Immature natural killer cell (primary cell): ENCODE measurements around the gene ELF2. TPM values are rescaled to one million over a fixed set of nuclear protein-coding genes. Genes with fewer than 3 reads are reported as not detected.
A peak's percentile ranks its signal among the peaks of the same experiment; 100 is the strongest.
"Not testable (repeated sequence)": the region's sequence is repeated elsewhere in the genome, so short reads cannot be mapped to it uniquely, and the experiment has no call there.

Experiments
- DNase-seq, 3 donors: peaks; one replicate each; pipeline ENCODE4 v3.0.0; 2022; ENCODE audit warnings: mixed read lengths in 1 of 3
- H3K27ac Mint-ChIP-seq, 6 donors: one replicate each; pipeline ENCODE4 v1.8.0; 2020; ENCODE audit warnings: mixed read lengths in 6 of 6, mild to moderate bottlenecking in 5 of 6, inconsistent platforms in 4 of 6, moderate library complexity in 3 of 6
- H3K27me3 Mint-ChIP-seq, 3 donors: one replicate each; pipeline ENCODE4 v1.8.0; 2020 to 2021; ENCODE audit warnings: low read depth in 3 of 3, mild to moderate bottlenecking in 3 of 3, mixed read lengths in 3 of 3, moderate library complexity in 3 of 3, inconsistent platforms in 1 of 3
- H3K36me3 Mint-ChIP-seq, 3 donors: one replicate each; pipeline ENCODE4 v1.8.0; 2020; ENCODE audit warnings: mixed read lengths in 3 of 3, inconsistent platforms in 2 of 3, mild to moderate bottlenecking in 2 of 3
- H3K4me1 Mint-ChIP-seq, 2 donors: one replicate each; pipeline ENCODE4 v1.8.0; 2020; ENCODE audit warnings: inconsistent platforms in 2 of 2, mild to moderate bottlenecking in 2 of 2, mixed read lengths in 2 of 2, moderate library complexity in 1 of 2
- H3K4me3 Mint-ChIP-seq, 5 donors: one replicate each; pipeline ENCODE4 v1.8.0; 2020; ENCODE audit warnings: mild to moderate bottlenecking in 5 of 5, mixed read lengths in 5 of 5, inconsistent platforms in 3 of 5, moderate library complexity in 3 of 5
- H3K9me3 Mint-ChIP-seq, 6 donors: one replicate each; pipeline ENCODE4 v1.8.0; 2020; ENCODE audit warnings: mild to moderate bottlenecking in 6 of 6, mixed read lengths in 6 of 6, inconsistent platforms in 4 of 6, moderate library complexity in 3 of 6
- polyA plus RNA-seq, 3 donors: library from polyadenylated mRNA; unstranded; fragments of 300-500 nt; fragmentation: Illumina TruSeq; gene quantifications; one replicate each; pipeline ENCODE4 v1.2.3, GENCODE V29; 2021

ELF2 gene
- polyA plus RNA-seq, result 10 to 100 TPM; 35.9 to 45.7 (median 38.8) TPM

- peak; percentile 85 to 88 (median 88) for DNase-seq
- H3K9me3 Mint-ChIP-seq, result no peaks in the 10 kb centered on the region
- H3K27ac Mint-ChIP-seq, result peak within 1 kb of the TSS; percentile 86 to 96 (median 92)
- peak within 1 kb of the TSS; percentile 91 to 94 (median 93) for H3K4me3 Mint-ChIP-seq
- no peaks in the 10 kb centered on the region for H3K36me3 Mint-ChIP-seq
- H3K4me1 Mint-ChIP-seq, result peaks cover 18 to 23% of the 10 kb centered on the region in 2 donors
- peaks cover 3 to 20% (median 7%) of the 10 kb centered on the region in 3 donors for H3K27me3 Mint-ChIP-seq
Observed at GRCh38 chr4:139177049-139177868, at the start of gene ELF2. ELF2 (minus strand) TSS chr4:139177218; CDS start chr4:139137701, 39,517 bp downstream.

GRCh38 chr4:139223682-139224317 lies 46.8 kb upstream of the ELF2 start:
- peaks cover 0 to 7% of the 10 kb centered on the region in 2 donors for H3K4me1 Mint-ChIP-seq
- H3K27ac Mint-ChIP-seq, result no peak overlapping the region

GRCh38 chr4:139222215-139222614 lies 45.2 kb upstream of the ELF2 start:
- DNase-seq, result no peak
- Mint-ChIP-seq H3K4me3 (no peak overlapping the region), H3K9me3 (no peaks in the 10 kb centered on the region), H3K27me3 (peaks cover 0 to 4% (median 2%) of the 10 kb centered on the region in 3 donors), H3K36me3 (no peaks in the 10 kb centered on the region), H3K4me1 (peaks cover 0 to 7% of the 10 kb centered on the region in 2 donors), H3K27ac (no peak overlapping the region)

More at GRCh38 chr4:139223682-139224317, 46.8 kb upstream of the ELF2 start:
- H3K36me3 Mint-ChIP-seq, result no peaks in the 10 kb centered on the region
- no peak overlapping the region for H3K4me3 Mint-ChIP-seq
- peaks cover 0 to 2% (median 0%) of the 10 kb centered on the region in 3 donors for H3K27me3 Mint-ChIP-seq
- H3K9me3 Mint-ChIP-seq, result no peaks in the 10 kb centered on the region
- no peak for DNase-seq

- DNase-seq, result no peak
- Mint-ChIP-seq H3K27me3 (peaks cover 0 to 4% (median 2%) of the 10 kb centered on the region in 3 donors), H3K9me3 (no peaks in the 10 kb centered on the region), H3K36me3 (no peaks in the 10 kb centered on the region), H3K4me1 (peaks cover 0 to 7% of the 10 kb centered on the region in 2 donors), H3K4me3 (no peak overlapping the region), H3K27ac (no peak overlapping the region)
Observed at GRCh38 chr4:139221687-139222086, 44.7 kb upstream of the ELF2 start.

- Mint-ChIP-seq H3K27ac (no peak overlapping the region), H3K4me1 (peaks cover 0 to 7% of the 10 kb centered on the region in 2 donors), H3K4me3 (no peak overlapping the region), H3K9me3 (no peaks in the 10 kb centered on the region), H3K36me3 (no peaks in the 10 kb centered on the region), H3K27me3 (peaks cover 0 to 4% (median 2%) of the 10 kb centered on the region in 3 donors)
- no peak for DNase-seq
Observed at GRCh38 chr4:139219450-139220055, 42.5 kb upstream of the ELF2 start.

- no peak for DNase-seq
- no peak overlapping the region for H3K4me3 Mint-ChIP-seq
Observed at GRCh38 chr4:139214039-139214534, 37.1 kb upstream of the ELF2 start.

GRCh38 chr4:139213633-139214032 lies 36.6 kb upstream of the ELF2 start:
- H3K27me3 Mint-ChIP-seq, H3K27ac Mint-ChIP-seq, H3K9me3 Mint-ChIP-seq, DNase-seq, H3K4me3 Mint-ChIP-seq, H3K4me1 Mint-ChIP-seq, H3K36me3 Mint-ChIP-seq: not testable (repeated sequence)

More at GRCh38 chr4:139214039-139214534, 37.1 kb upstream of the ELF2 start:
- peaks cover 0 to 4% (median 2%) of the 10 kb centered on the region in 3 donors for H3K27me3 Mint-ChIP-seq
- H3K36me3 Mint-ChIP-seq, result no peaks in the 10 kb centered on the region
- no peak overlapping the region for H3K27ac Mint-ChIP-seq
- peaks cover 0 to 2% of the 10 kb centered on the region in 2 donors for H3K4me1 Mint-ChIP-seq
- no peaks in the 10 kb centered on the region for H3K9me3 Mint-ChIP-seq

- H3K9me3 Mint-ChIP-seq, result no peaks in the 10 kb centered on the region
- H3K36me3 Mint-ChIP-seq, result no peaks in the 10 kb centered on the region
- no peak for DNase-seq
- H3K27ac Mint-ChIP-seq, result no peak overlapping the region
- no peaks in the 10 kb centered on the region for H3K4me1 Mint-ChIP-seq
- H3K4me3 Mint-ChIP-seq, result no peak overlapping the region
- H3K27me3 Mint-ChIP-seq, result peaks cover 0 to 2% (median 0%) of the 10 kb centered on the region in 3 donors
Observed at GRCh38 chr4:139212900-139213299, 35.9 kb upstream of the ELF2 start.

GRCh38 chr4:139210486-139210885 lies 33.5 kb upstream of the ELF2 start:
- Mint-ChIP-seq H3K27me3 (no peaks in the 10 kb centered on the region), H3K27ac (no peak overlapping the region), H3K36me3 (no peaks in the 10 kb centered on the region), H3K4me3 (no peak overlapping the region), H3K4me1 (no peaks in the 10 kb centered on the region), H3K9me3 (no peaks in the 10 kb centered on the region)
- no peak for DNase-seq

- Mint-ChIP-seq H3K4me1 (no peaks in the 10 kb centered on the region), H3K9me3 (no peaks in the 10 kb centered on the region), H3K27ac (no peak overlapping the region), H3K4me3 (no peak overlapping the region), H3K27me3 (no peaks in the 10 kb centered on the region), H3K36me3 (no peaks in the 10 kb centered on the region)
- no peak for DNase-seq
Observed at GRCh38 chr4:139209470-139210063, 32.5 kb upstream of the ELF2 start.

- Mint-ChIP-seq H3K4me3 (no peak overlapping the region), H3K27me3 (no peaks in the 10 kb centered on the region), H3K27ac (no peak overlapping the region), H3K4me1 (no peaks in the 10 kb centered on the region), H3K9me3 (no peaks in the 10 kb centered on the region), H3K36me3 (no peaks in the 10 kb centered on the region)
- no peak for DNase-seq
Observed at GRCh38 chr4:139208404-139208945, 31.5 kb upstream of the ELF2 start.

- Mint-ChIP-seq H3K4me3 (no peak overlapping the region), H3K9me3 (no peaks in the 10 kb centered on the region), H3K36me3 (no peaks in the 10 kb centered on the region), H3K27ac (no peak overlapping the region), H3K27me3 (peaks cover 0 to under 1% (median 0%) of the 10 kb centered on the region in 3 donors), H3K4me1 (no peaks in the 10 kb centered on the region)
- DNase-seq, result no peak
Observed at GRCh38 chr4:139207873-139208403, 30.9 kb upstream of the ELF2 start.

- H3K27ac Mint-ChIP-seq, result no peak overlapping the region
- no peaks in the 10 kb centered on the region for H3K4me1 Mint-ChIP-seq
Observed at GRCh38 chr4:139207247-139207646, 30.2 kb upstream of the ELF2 start.

More at GRCh38 chr4:139207247-139207646, 30.2 kb upstream of the ELF2 start:
- Mint-ChIP-seq H3K4me3 (no peak overlapping the region), H3K9me3 (no peaks in the 10 kb centered on the region), H3K27me3 (peaks cover 0 to 2% (median 0%) of the 10 kb centered on the region in 3 donors), H3K36me3 (no peaks in the 10 kb centered on the region)
- no peak for DNase-seq
